Upper lobe of left lung (tissue), 4 donors: Measurements from ENCODE around the gene ZIC4.

Experiments
- CTCF ChIP-seq, 6 experiments: fragments of 450-650 bp in 4 of 6; fragments of 200-600 bp in 2 of 6; sonication (generic) in 2 of 6; IDR thresholded peaks; one replicate each; pipeline ENCODE4 v1.5.1; 2016 to 2019; ENCODE audit warnings: antibody characterized with exemption in 6 of 6
- POLR2A ChIP-seq, 4 donors: fragments of 450-650 bp; IDR thresholded peaks; one replicate each; pipeline ENCODE4 v1.5.1; 2016 to 2017; ENCODE audit warnings: antibody characterized with exemption in 4 of 4, mild to moderate bottlenecking in 2 of 4

DNA sequence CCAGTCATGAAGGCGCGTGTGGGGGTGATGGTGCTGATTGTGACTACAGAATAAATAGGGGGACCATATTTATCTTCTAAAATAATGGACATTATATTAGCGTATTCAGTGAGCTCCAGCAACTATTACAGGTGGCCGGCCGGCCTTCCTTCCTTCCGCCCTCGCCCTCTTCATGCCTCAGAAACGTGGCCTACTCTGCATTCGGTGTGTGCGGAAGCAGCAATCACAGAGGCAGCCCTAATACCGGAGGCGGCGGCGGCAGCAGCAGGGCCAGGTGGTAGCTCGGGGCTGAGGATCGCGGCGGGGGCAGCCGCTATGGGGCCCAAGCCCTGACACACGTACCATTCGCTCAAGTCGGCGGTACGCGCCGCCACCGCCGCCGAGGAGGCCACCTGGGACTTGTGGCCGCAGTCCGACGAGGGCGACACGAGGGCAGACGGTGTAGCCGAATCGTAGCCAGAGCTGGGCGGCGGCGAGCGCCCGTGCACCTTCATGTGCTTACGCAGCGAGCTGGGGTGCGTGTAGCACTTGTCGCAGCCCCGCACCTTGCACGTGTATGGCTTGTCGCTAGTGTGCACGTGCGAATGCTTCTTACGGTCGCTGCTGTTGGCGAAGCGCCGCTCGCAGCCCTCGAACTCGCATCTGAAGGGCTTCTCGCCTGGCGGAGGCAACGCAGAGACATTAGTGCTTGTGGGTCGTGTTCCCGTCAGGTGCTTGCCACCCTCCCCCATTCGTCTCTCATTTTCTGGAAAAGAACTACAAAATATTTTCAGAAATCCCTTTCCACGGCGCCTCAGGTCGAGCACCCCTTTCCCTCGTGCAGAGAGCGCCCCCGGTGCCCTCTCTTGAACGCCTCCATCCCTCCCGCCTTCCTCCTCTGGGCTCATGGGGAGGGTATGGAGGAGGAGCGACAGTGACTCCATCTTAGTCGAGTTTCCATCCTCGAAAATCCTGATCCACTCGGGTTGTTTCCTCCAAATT, 15.5 kb downstream of the ZIC4 start:
- no peak for TF ChIP-seq CTCF (IDR thresholded peaks at IDR 0.05)
- no peak for TF ChIP-seq POLR2A (IDR thresholded peaks at IDR 0.05)
